Progenitor cell of endocrine pancreas (in vitro differentiated cells): ENCODE data around the gene POFUT2. TPM values are rescaled to one million over a fixed set of nuclear protein-coding genes. Genes with fewer than 3 reads are reported as not detected.
A peak's percentile ranks its signal among the peaks of the same experiment; 100 is the strongest.

Experiments used
- DNase-seq: peaks from one replicate; pipeline ENCODE4 v3.0.0; 2021; ENCODE audit warnings: low spot score; ENCODE audit not compliant: unreplicated experiment
- H3K27ac Mint-ChIP-seq: 2 replicates; pipeline ENCODE4 v1.8.0; 2021; ENCODE audit warnings: mild to moderate bottlenecking, moderate library complexity, mixed read lengths
- H3K27me3 Mint-ChIP-seq: 2 replicates; pipeline ENCODE4 v1.8.0; 2021; ENCODE audit warnings: mixed read lengths
- H3K36me3 Mint-ChIP-seq: 2 replicates; pipeline ENCODE4 v1.8.0; 2022; ENCODE audit warnings: mixed read lengths; ENCODE audit not compliant: insufficient read depth
- H3K4me1 Mint-ChIP-seq: 2 replicates; pipeline ENCODE4 v1.8.0; 2021; ENCODE audit warnings: low read depth, mixed read lengths
- H3K4me3 Mint-ChIP-seq: 2 replicates; pipeline ENCODE4 v1.8.0; 2021; ENCODE audit warnings: low read depth, mild to moderate bottlenecking, moderate library complexity, mixed read lengths
- H3K9me3 Mint-ChIP-seq: 2 replicates; pipeline ENCODE4 v1.8.0; 2021; ENCODE audit warnings: low read depth, mixed read lengths
- total RNA-seq: library from RNA; stranded (reverse); gene quantifications from 2 replicates; pipeline ENCODE4 v1.2.1, GENCODE V29; 2021
- TF ChIP-seq, protein P1 (sequence below): fragments of 200-600 bp; sonication (generic); IDR thresholded peaks from one replicate; pipeline ENCODE4 v1.5.0; 2021; ENCODE audit warnings: antibody characterized with exemption, mild to moderate bottlenecking; ENCODE audit not compliant: unreplicated experiment

POFUT2 gene
- total RNA-seq, 1 donor from 2014 or later = 47.8 TPM

DNA sequence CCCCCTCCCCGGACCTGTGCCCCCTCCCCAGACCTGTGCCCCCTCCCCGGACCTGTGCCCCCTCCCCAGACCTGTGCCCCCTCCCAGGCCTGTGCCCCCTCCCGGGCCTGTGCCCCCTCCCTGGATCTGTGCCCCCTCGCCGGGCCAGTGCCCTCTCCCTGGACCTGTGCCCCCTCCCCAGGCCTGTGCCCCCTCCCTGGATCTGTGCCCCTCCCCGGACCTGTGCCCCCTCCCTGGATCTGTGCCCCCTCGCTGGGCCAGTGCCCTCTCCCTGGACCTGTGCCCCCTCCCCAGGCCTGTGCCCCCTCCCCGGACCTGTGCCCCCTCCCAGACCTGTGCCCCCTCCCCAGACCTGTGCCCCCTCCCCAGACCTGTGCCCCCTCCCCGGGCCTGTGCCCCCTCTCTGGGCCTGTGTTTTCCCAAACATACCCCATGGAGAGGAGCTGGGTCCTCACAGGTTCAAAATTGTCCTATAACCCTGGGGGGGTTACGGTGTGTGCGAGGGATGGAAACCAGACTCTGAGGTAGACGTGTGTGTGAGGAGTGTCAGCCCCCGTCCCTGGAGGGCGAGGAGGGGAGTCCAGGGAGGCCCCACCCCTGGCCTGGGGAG lies 47.6 kb upstream of the POFUT2 start:
- Mint-ChIP-seq H3K4me1 (peaks cover 29% of the 10 kb centered on the region), H3K27me3 (peaks cover 16% of the 10 kb centered on the region), H3K4me3 (no peak overlapping the region), H3K36me3 (no peaks in the 10 kb centered on the region), H3K27ac (no peak overlapping the region), H3K9me3 (no peaks in the 10 kb centered on the region)
- no peak for DNase-seq
- TF ChIP-seq, protein P1, sequence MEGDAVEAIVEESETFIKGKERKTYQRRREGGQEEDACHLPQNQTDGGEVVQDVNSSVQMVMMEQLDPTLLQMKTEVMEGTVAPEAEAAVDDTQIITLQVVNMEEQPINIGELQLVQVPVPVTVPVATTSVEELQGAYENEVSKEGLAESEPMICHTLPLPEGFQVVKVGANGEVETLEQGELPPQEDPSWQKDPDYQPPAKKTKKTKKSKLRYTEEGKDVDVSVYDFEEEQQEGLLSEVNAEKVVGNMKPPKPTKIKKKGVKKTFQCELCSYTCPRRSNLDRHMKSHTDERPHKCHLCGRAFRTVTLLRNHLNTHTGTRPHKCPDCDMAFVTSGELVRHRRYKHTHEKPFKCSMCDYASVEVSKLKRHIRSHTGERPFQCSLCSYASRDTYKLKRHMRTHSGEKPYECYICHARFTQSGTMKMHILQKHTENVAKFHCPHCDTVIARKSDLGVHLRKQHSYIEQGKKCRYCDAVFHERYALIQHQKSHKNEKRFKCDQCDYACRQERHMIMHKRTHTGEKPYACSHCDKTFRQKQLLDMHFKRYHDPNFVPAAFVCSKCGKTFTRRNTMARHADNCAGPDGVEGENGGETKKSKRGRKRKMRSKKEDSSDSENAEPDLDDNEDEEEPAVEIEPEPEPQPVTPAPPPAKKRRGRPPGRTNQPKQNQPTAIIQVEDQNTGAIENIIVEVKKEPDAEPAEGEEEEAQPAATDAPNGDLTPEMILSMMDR = no peak

DNA sequence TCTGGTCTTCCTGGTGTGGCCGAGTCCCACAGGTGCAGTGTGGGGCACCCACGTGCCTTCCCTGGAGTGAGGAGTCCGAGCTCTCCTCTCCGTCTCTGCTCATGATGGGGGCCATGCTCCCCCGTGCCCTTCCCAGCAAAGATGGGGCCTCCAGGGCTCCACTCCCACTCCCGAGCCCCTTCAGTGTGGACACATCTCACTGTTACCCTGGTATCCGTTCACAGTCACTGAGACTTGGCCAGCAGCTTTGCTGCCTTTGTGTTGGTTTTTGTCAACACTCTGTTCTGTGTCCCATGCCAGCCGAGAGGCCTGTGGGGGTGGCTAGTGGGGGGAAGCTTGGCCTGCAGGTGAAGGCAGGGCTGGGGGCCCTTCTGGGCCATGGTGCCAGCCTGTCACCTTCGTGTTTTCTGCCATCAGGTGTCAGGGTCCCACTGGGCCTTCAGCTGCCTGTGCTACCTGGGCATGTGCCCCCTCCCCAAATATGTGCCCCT lies 46.9 kb upstream of the POFUT2 start:
- H3K27me3 Mint-ChIP-seq = peaks cover 16% of the 10 kb centered on the region
- peak overlapping the region; percentile 80 for H3K27ac Mint-ChIP-seq
- H3K4me1 Mint-ChIP-seq = peaks cover 35% of the 10 kb centered on the region
- H3K36me3 Mint-ChIP-seq = no peaks in the 10 kb centered on the region
- TF ChIP-seq, protein P1 = no peak
- H3K9me3 Mint-ChIP-seq = no peaks in the 10 kb centered on the region
- DNase-seq = no peak
- no peak overlapping the region for H3K4me3 Mint-ChIP-seq

DNA sequence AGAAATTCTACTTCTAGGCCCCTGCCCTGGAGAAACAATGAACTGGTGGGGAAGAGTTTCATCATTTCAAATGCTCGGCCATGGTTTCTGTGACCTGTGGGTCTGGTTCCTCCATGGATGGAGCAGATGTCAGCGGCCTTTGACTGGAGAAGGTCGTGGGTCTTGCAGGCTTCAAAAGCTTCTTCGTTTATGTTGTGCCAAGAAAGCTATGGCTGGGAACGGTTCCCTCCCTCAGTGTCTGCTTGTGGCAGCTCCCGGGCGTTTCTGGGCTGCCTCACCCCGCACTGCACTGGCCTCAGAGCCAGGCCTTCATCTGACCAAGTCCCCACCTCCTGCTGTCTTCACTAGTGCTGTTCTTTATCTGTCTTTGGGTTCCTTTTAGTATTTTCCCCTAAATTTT lies 46.4 kb upstream of the POFUT2 start:
- Mint-ChIP-seq H3K4me1 (peaks cover 37% of the 10 kb centered on the region), H3K9me3 (no peaks in the 10 kb centered on the region), H3K27me3 (peaks cover 16% of the 10 kb centered on the region), H3K36me3 (no peaks in the 10 kb centered on the region), H3K4me3 (no peak overlapping the region), H3K27ac (peak overlapping the region; percentile 53)
- no peak for DNase-seq
- TF ChIP-seq, protein P1 = no peak

DNA sequence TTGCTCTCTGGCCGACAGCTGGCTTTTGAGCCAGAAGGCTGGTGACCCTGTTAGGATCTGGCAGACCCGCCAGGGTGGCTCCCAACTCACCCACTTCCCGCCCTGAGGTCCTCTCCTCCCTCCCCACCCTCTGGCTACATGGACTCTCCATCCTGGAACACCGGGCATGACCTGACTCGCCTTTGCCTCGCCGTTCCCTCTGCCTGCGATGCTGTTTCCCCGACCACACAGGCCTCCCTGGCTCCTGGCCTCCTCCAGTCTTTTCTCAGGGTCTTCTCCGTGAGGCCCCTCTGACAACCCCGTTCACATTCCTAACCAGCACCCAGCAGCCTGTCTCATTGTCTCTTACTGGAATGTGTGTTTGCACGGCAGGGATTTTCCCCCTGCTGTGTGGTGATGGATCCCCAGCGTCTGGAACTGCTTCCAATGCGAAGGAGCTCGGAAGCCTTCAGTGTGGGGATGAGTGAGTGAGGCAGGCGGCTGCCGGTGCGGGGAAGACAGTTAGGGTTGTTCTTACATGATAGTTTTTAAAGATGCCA lies 46.0 kb upstream of the POFUT2 start:
- peaks cover 39% of the 10 kb centered on the region for H3K4me1 Mint-ChIP-seq
- no peaks in the 10 kb centered on the region for H3K9me3 Mint-ChIP-seq
- H3K4me3 Mint-ChIP-seq = no peak overlapping the region
- H3K27me3 Mint-ChIP-seq = peaks cover 16% of the 10 kb centered on the region
- peak overlapping the region; percentile 53 for H3K27ac Mint-ChIP-seq
- TF ChIP-seq, protein P1 = no peak
- no peaks in the 10 kb centered on the region for H3K36me3 Mint-ChIP-seq
- DNase-seq = no peak

DNA sequence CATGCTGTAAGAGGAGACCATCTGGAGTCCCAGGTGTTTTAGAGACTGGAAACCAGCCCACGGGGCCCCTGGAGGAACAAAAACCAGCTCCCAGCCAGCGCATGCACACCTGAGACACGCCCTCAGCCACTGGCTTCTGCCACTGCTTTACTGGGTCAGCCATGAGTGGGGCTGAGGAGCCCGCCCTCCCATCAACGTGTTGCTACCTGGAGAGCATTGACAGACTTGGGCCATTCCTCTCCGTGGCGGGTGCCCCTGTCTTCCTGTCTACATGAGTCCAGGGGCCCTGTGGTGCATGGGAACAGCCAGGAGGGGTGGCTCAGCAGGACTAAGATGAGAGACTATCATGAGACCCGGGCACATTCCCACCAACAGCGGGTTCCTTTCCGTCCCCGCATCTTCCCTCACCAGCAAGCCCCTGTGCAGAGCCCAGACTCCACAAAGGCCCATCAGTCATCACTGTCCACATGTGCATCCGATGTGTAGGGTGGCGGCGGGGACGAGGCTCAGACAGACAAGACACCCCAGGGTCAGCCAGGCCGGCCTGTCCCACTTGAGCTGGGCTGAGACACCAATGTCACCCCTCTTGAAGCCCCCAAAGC lies 45.4 kb upstream of the POFUT2 start:
- H3K9me3 Mint-ChIP-seq = no peaks in the 10 kb centered on the region
- no peak for DNase-seq
- no peaks in the 10 kb centered on the region for H3K36me3 Mint-ChIP-seq
- H3K4me1 Mint-ChIP-seq = peaks cover 39% of the 10 kb centered on the region
- H3K4me3 Mint-ChIP-seq = no peak overlapping the region
- H3K27me3 Mint-ChIP-seq = peaks cover 16% of the 10 kb centered on the region
- TF ChIP-seq, protein P1 = no peak
- peak overlapping the region; percentile 79 for H3K27ac Mint-ChIP-seq
